ENCODE measurements around the gene ITGB3. TPM values are rescaled to one million over a fixed set of nuclear protein-coding genes. Genes with fewer than 3 reads are reported as not detected.

The ITGB3 gene
- total and polyA plus RNA-seq, 2 of the 8 experiments (the other 6 are each of a cell fraction or from before 2014, with no cell fraction given), result 0.08 to 0.09 TPM

DNA sequence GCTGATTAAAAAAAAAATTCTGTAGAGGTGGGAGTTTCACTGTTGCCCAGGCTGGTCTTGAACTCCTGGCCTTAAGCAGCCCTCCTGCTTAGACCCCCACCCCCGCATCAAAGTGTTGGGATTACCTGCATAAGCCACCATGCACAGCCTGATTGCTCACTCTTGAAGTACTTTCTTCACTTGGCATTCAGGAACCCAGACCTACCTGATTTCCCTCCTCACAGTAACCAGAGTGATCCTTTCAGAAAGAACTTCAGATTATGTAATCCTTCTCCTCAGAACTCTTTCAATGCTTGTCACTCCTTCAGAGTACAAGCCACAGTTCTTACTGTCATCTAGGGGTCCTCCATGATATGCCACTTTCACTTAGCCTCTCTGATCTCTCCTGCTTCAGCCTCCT lies 71.5 kb downstream of the ITGB3 start:
- DNase-seq (ENCODE audit: low read depth in 1 of 2, low spot score in 2 of 2) (no peak), FAIRE-seq (no peak)
- Histone ChIP-seq H3K18ac (ENCODE audit: extremely low read depth, low read length) (no peak overlapping the region), H2AK5ac (ENCODE audit: low read depth, low read length) (0 out of 2 replicates have a peak overlapping the region, but pooled peaks have one; percentile 19), H4K20me1 (replicated peaks in 1 of 2; ENCODE audit: control insufficient read depth in 1 of 2, insufficient read depth in 2 of 2, low read length in 2 of 2) (no peaks in the 10 kb centered on the region), H3K27ac (ENCODE audit: low read depth, low read length) (no peak overlapping the region), H4K8ac (ENCODE audit: extremely low read depth, insufficient read depth, low read length) (no peak overlapping the region), H3K56ac (replicated peaks; ENCODE audit: insufficient read length, low read depth, low read length) (no peak overlapping the region), H3K4me3 (ENCODE audit: extremely low read depth in 1 of 4, insufficient read depth in 2 of 4, low read depth in 3 of 4, low read length in 4 of 4) (no peak overlapping the region), H3K14ac (ENCODE audit: insufficient read length) (no peak overlapping the region), H2BK5ac (ENCODE audit: low read depth, low read length) (no peak overlapping the region), H2BK15ac (ENCODE audit: low read length) (no peak overlapping the region), H2AFZ (ENCODE audit: low read length) (no peak overlapping the region), H3K23ac (ENCODE audit: insufficient read length) (no peak overlapping the region), H2BK20ac (ENCODE audit: low read length) (no peak overlapping the region), H2BK120ac (replicated peaks; ENCODE audit: low read depth, low read length) (no peak overlapping the region), H3K4me2 (ENCODE audit: insufficient read depth in 1 of 2, low read depth in 2 of 2, low read length in 2 of 2) (peak overlapping the region in 1 of 2 experiments; percentile 98; a peak in 1 of 4 replicates), H3K79me2 (ENCODE audit: control insufficient read depth in 1 of 2, insufficient read depth in 2 of 2, low read length in 2 of 2) (no peaks in the 10 kb centered on the region), H3K79me1 (ENCODE audit: low read depth, low read length) (no peaks in the 10 kb centered on the region; the same call in 1 of the 2 replicates), H2BK12ac (ENCODE audit: low read depth, low read length) (no peak overlapping the region), H3K36me3 (ENCODE audit: control insufficient read depth in 2 of 4, insufficient read depth in 4 of 4, low read length in 3 of 4) (no peaks in the 10 kb centered on the region), H3K23me2 (ENCODE audit: low read depth, low read length) (peaks cover 5% of the 10 kb centered on the region), H3K27me3 (replicated peaks in 1 of 4; ENCODE audit: control insufficient read depth in 3 of 4, extremely low read depth in 1 of 4, insufficient read depth in 3 of 4, low read length in 3 of 4) (peaks cover 0 to 13% (median 4%) of the 10 kb centered on the region in 4 experiments; a peak in 4 of 7 replicates), H3K9ac (replicated peaks in 1 of 4; ENCODE audit: extremely low read depth in 1 of 4, low read depth in 3 of 4, low read length in 3 of 4) (no peak overlapping the region), H3K9me3 (ENCODE audit: insufficient read depth in 2 of 2, low read depth in 1 of 2, low read length in 1 of 2) (peaks cover 0 to 4% of the 10 kb centered on the region in 2 experiments; a peak in 1 of 4 replicates), H3K4ac (replicated peaks; ENCODE audit: insufficient read length, low read depth, low read length) (no peak overlapping the region), H4K5ac (ENCODE audit: insufficient read length, low read depth, low read length) (no peak overlapping the region), H3K4me1 (replicated peaks in 1 of 4; ENCODE audit: control insufficient read depth in 3 of 4, insufficient read depth in 4 of 4, low read length in 3 of 4) (peaks cover 0 to 2% (median 0%) of the 10 kb centered on the region in 4 experiments; a peak in 2 of 7 replicates), H4K91ac (replicated peaks; ENCODE audit: insufficient read length, low read length) (peak overlapping the region; percentile 30)
- ChIA-PET POLR2A (ENCODE audit: partially characterized antibody) (interaction anchor here (1.2 to 1.8 kb wide), 3 partner anchors 8 to 325 kb away, joined by 3 to 5 read pairs (median 5); no protein-coding TSS in a partner anchor), CTCF (ENCODE audit: partially characterized antibody) (interaction anchor here (0.7 to 3.1 kb wide), 4 partner anchors 10 to 118 kb away, joined by 3 to 13 read pairs (median 6); no protein-coding TSS in a partner anchor)
- TF ChIP-seq YY1 (IDR thresholded peaks at IDR 0.05; ENCODE audit: low read depth, low read length) (no peak), JUND (IDR thresholded peaks at IDR 0.05; ENCODE audit: low read length) (no peak), HDAC2 (IDR thresholded peaks at IDR 0.05; ENCODE audit: borderline replicate concordance in 1 of 2, low read depth in 2 of 2, low read length in 2 of 2) (no peak), SP2 (IDR thresholded peaks at IDR 0.05; ENCODE audit: low read length) (no peak), EGR1 (IDR thresholded peaks at IDR 0.05; ENCODE audit: borderline replicate concordance, low read depth, low read length) (no peak), SP1 (IDR thresholded peaks at IDR 0.05; ENCODE audit: low read depth, low read length) (no peak)
- TF ChIP-seq, protein P1, sequence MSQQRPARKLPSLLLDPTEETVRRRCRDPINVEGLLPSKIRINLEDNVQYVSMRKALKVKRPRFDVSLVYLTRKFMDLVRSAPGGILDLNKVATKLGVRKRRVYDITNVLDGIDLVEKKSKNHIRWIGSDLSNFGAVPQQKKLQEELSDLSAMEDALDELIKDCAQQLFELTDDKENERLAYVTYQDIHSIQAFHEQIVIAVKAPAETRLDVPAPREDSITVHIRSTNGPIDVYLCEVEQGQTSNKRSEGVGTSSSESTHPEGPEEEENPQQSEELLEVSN (IDR thresholded peaks at IDR 0.05), result no peak
- 89% methylated on average over 1 of the region's 1 CpG; no CpG with 5 or more reads in 1 of the 2 experiments for WGBS, 2 experiments (ENCODE audit: extremely low coverage in 1 of 2, insufficient coverage in 1 of 2, insufficient read length in 1 of 2, insufficient replicate concordance in 2 of 2, low coverage in 1 of 2, low lambda C conversion rate in 2 of 2, missing lambda C conversion rate in 1 of 2)
